Tibial nerve (tissue), 4 donors: ENCODE results near the gene SLC9A5. TPM values are rescaled to one million over a fixed set of nuclear protein-coding genes. Genes with fewer than 3 reads are reported as not detected.

Source experiments
- DNase-seq, 2 donors: peaks; one replicate each; pipeline ENCODE4 v3.0.0-alpha.2; 2019; ENCODE audit warnings: low spot score in 2 of 2
- H3K27ac ChIP-seq, 4 donors: fragments of 200-600 bp; sonication (generic) in 3 of 4; one replicate each; pipeline ENCODE4 v1.5.1; 2017 to 2019; ENCODE audit warnings: mild to moderate bottlenecking in 1 of 4
- H3K27me3 ChIP-seq, 2 donors: fragments of 200-600 bp; sonication (generic) in 1 of 2; one replicate each; pipeline versions ENCODE4 v1.5.1 to v1.6.0; 2017 to 2019
- H3K36me3 ChIP-seq, 3 donors: fragments of 200-600 bp; sonication (generic); one replicate each; pipeline ENCODE4 v1.5.1; 2018 to 2019
- H3K4me1 ChIP-seq, 4 donors: fragments of 200-600 bp; sonication (generic) in 3 of 4; one replicate each; pipeline ENCODE4 v1.5.1; 2017 to 2019
- H3K4me3 ChIP-seq, 4 donors: fragments of 200-600 bp; sonication (generic) in 3 of 4; one replicate each; pipeline ENCODE4 v1.5.1; 2017 to 2019; ENCODE audit warnings: mild to moderate bottlenecking in 1 of 4, moderate library complexity in 1 of 4
- H3K9me3 ChIP-seq, 4 donors: fragments of 200-600 bp; sonication (generic) in 3 of 4; one replicate each; pipeline ENCODE4 v1.5.1; 2017 to 2019
- CTCF ChIP-seq, 5 experiments: fragments of 200-600 bp in 3 of 5; fragments of 450-650 bp in 2 of 5; sonication (generic) in 3 of 5; IDR thresholded peaks; one replicate each; pipeline ENCODE4 v1.5.1; 2016 to 2019; ENCODE audit warnings: antibody characterized with exemption in 5 of 5, mild to moderate bottlenecking in 3 of 5, moderate library complexity in 2 of 5
- EP300 ChIP-seq, 2 donors: sonication (generic); formaldehyde crosslinking; IDR thresholded peaks; one replicate each; pipeline ENCODE4 v1.6.1; 2017; ENCODE audit warnings: antibody characterized with exemption in 2 of 2, mild to moderate bottlenecking in 1 of 2
- POLR2A ChIP-seq, 2 donors: fragments of 450-650 bp; IDR thresholded peaks; one replicate each; pipeline ENCODE4 v1.6.1; 2017; ENCODE audit warnings: antibody characterized with exemption in 2 of 2, mild to moderate bottlenecking in 2 of 2, moderate library complexity in 2 of 2
- WGBS, 2 donors: methylation state at CpG; one replicate each; pipeline ENCODE4 v1.1.5; 2018; 5-methylcytosine and 5-hydroxymethylcytosine counted together
- small RNA-seq: library from RNA; depleted of rRNA; stranded (forward); fragments of <200 nt; gene quantifications from one replicate; pipeline ENCODE3, GENCODE V24; 2016
- total RNA-seq, 4 donors: library from RNA; depleted of rRNA; stranded (reverse); fragments of >200 nt; gene quantifications; one replicate each; pipeline ENCODE4 v1.1.0, GENCODE V29; 2016

Gene SLC9A5
- total RNA-seq, 4 donors from 2014 or later: 0.59 to 2.0 (median 1.5) TPM

- no peaks in the 10 kb centered on the region for H3K27me3 ChIP-seq
- peak overlapping the region in 1 of 4 donors; percentile 48 for H3K27ac ChIP-seq
- no peaks in the 10 kb centered on the region for H3K9me3 ChIP-seq
- peak in 1 of 2 donors; percentile 25 for DNase-seq
- 45 to 48% methylated on average over 5 of the region's 5 CpGs for WGBS, 2 donors
- H3K4me1 ChIP-seq: no peaks in the 10 kb centered on the region
- H3K4me3 ChIP-seq: no peak overlapping the region
- H3K36me3 ChIP-seq: no peaks in the 10 kb centered on the region
- TF ChIP-seq EP300 (IDR thresholded peaks at IDR 0.05) (peak in 1 of 2 donors; percentile 16), POLR2A (IDR thresholded peaks at IDR 0.05) (no peak)
Measured at GRCh38 chr16:67311607-67312488, 63.1 kb downstream of the SLC9A5 start.

GRCh38 chr16:67312719-67313118 is 63.9 kb downstream of the SLC9A5 start:
- H3K27ac ChIP-seq: no peak overlapping the region
- H3K27me3 ChIP-seq: no peaks in the 10 kb centered on the region
- TF ChIP-seq POLR2A (IDR thresholded peaks at IDR 0.05) (no peak), EP300 (IDR thresholded peaks at IDR 0.05) (no peak), CTCF (IDR thresholded peaks at IDR 0.05) (no peak)

GRCh38 chr16:67317853-67318252 is 69.1 kb downstream of the SLC9A5 start:
- Histone ChIP-seq H3K4me3 (no peak overlapping the region), H3K9me3 (no peaks in the 10 kb centered on the region), H3K4me1 (no peaks in the 10 kb centered on the region), H3K27ac (no peak overlapping the region), H3K36me3 (no peaks in the 10 kb centered on the region), H3K27me3 (peaks cover 0 to 6% of the 10 kb centered on the region in 2 donors)
- TF ChIP-seq EP300 (IDR thresholded peaks at IDR 0.05) (no peak), CTCF (IDR thresholded peaks at IDR 0.05) (no peak), POLR2A (IDR thresholded peaks at IDR 0.05) (no peak)
- DNase-seq: no peak

More at GRCh38 chr16:67312719-67313118, 63.9 kb downstream of the SLC9A5 start:
- no peaks in the 10 kb centered on the region for H3K4me1 ChIP-seq
- no peaks in the 10 kb centered on the region for H3K36me3 ChIP-seq
- H3K4me3 ChIP-seq: no peak overlapping the region
- no peak for DNase-seq
- no peaks in the 10 kb centered on the region for H3K9me3 ChIP-seq

Small RNA genes lying within 50 kb of the gene (small RNA-seq; reads per million reads assigned to genes)
- 24.8 reads per million, percentile 93 among the genes with 10 or more reads in this experiment for gene MIR328

Other genes starting within 250 kb of the SLC9A5 start
- gene CBFB, start 219.8 kb upstream of the SLC9A5 start, total RNA-seq: 10 to 100 TPM; 46.7 to 70.5 (median 59.9) TPM
- 10 to 100 TPM; 22.2 to 34.5 (median 28.1) TPM for gene PHAF1, start 139.0 kb upstream of the SLC9A5 start, total RNA-seq
- 10 to 100 TPM in 3 of 4 donors, 1 to 10 TPM in 1; 9.3 to 23.1 (median 18.4) TPM for gene B3GNT9, start 98.0 kb upstream of the SLC9A5 start, total RNA-seq
- gene TRADD, start 89.1 kb upstream of the SLC9A5 start, total RNA-seq: 10 to 100 TPM; 26.0 to 46.5 (median 36.2) TPM
- 10 to 100 TPM; 17.7 to 58.5 (median 40.0) TPM for gene FBXL8, start 89.0 kb upstream of the SLC9A5 start, total RNA-seq
- 100 to 1,000 TPM; 103 to 167 (median 153) TPM for gene HSF4, start 84.2 kb upstream of the SLC9A5 start, total RNA-seq
- 10 to 100 TPM; 55.5 to 95.4 (median 76.6) TPM for gene NOL3, start 78.4 kb upstream of the SLC9A5 start, total RNA-seq
- 10 to 100 TPM; 13.6 to 42.9 (median 18.9) TPM for gene MATCAP1, start 65.0 kb upstream of the SLC9A5 start, total RNA-seq
- 1 to 10 TPM in 3 of 4 donors, under 1 TPM in 1; 0.66 to 3.9 (median 2.6) TPM for gene EXOC3L1, start 58.8 kb upstream of the SLC9A5 start, total RNA-seq
- gene E2F4, start 56.8 kb upstream of the SLC9A5 start, total RNA-seq: 100 to 1,000 TPM in 2 of 4 donors, 10 to 100 TPM in 2; 60.1 to 119 (median 99.8) TPM
- 10 to 100 TPM in 1 of 4 donors, 1 to 10 TPM in 3; 2.4 to 14.4 (median 4.4) TPM for gene ELMO3, start 49.8 kb upstream of the SLC9A5 start, total RNA-seq
- gene TMEM208, start 21.8 kb upstream of the SLC9A5 start, total RNA-seq: 10 to 100 TPM; 28.0 to 47.6 (median 41.2) TPM
- 10 to 100 TPM; 17.3 to 45.3 (median 25.5) TPM for gene FHOD1, start 1.5 kb upstream of the SLC9A5 start, total RNA-seq
- 10 to 100 TPM; 25.6 to 42.4 (median 34.6) TPM for gene PLEKHG4, start 30.6 kb downstream of the SLC9A5 start, total RNA-seq
- 1 to 10 TPM in 1 of 4 donors, under 1 TPM in 3; under 0.01 to 2.3 (median 0.25) TPM for gene KCTD19, start 77.8 kb downstream of the SLC9A5 start, total RNA-seq
- 1 to 10 TPM in 2 of 4 donors, under 1 TPM in 1, not detected in 1; 0.30 to 4.6 (median 2.1) TPM for gene LRRC36, start 77.8 kb downstream of the SLC9A5 start, total RNA-seq
- 10 to 100 TPM in 2 of 4 donors, 1 to 10 TPM in 2; 5.7 to 13.6 (median 9.9) TPM for gene TPPP3, start 144.5 kb downstream of the SLC9A5 start, total RNA-seq
- 10 to 100 TPM; 24.3 to 46.2 (median 32.8) TPM for gene ZDHHC1, start 167.5 kb downstream of the SLC9A5 start, total RNA-seq
- 1 to 10 TPM in 1 of 4 donors, under 1 TPM in 2, not detected in 1; 0.20 to 2.9 (median 0.60) TPM for gene HSD11B2, start 182.1 kb downstream of the SLC9A5 start, total RNA-seq
- gene ATP6V0D1, start 232.2 kb downstream of the SLC9A5 start, total RNA-seq: 100 to 1,000 TPM in 1 of 4 donors, 10 to 100 TPM in 3; 55.1 to 113 (median 73.7) TPM
- not detected for gene AGRP, start 234.6 kb downstream of the SLC9A5 start, total RNA-seq